Activated CD8-positive, alpha-beta memory T cell treated with anti-CD3 and anti-CD28 coated beads, Interleukin-2, amount 50 U/mL, for 4 hours (primary cell): ENCODE results near the gene ELOB.
"Not testable (repeated sequence)": the region's sequence is repeated elsewhere in the genome, so short reads cannot be mapped to it uniquely, and the experiment has no call there.

Source experiments
- DNase-seq: peaks from one replicate; pipeline ENCODE4 v3.0.0-alpha.2; 2020

Gene ELOB

GRCh38 chr16:2743007-2743810 is 33.9 kb downstream of the ELOB start:
- no peak for DNase-seq

GRCh38 chr16:2742323-2743006 is 34.6 kb downstream of the ELOB start:
- no peak for DNase-seq

GRCh38 chr16:2741168-2741567 is 35.9 kb downstream of the ELOB start:
- DNase-seq: no peak

GRCh38 chr16:2740476-2740875 is 36.6 kb downstream of the ELOB start:
- DNase-seq: no peak

GRCh38 chr16:2739625-2740430 is 37.3 kb downstream of the ELOB start:
- no peak for DNase-seq

- DNase-seq: no peak
Observed at GRCh38 chr16:2738615-2739014, 38.5 kb downstream of the ELOB start.

GRCh38 chr16:2737895-2738418 is 39.1 kb downstream of the ELOB start:
- DNase-seq: no peak

- DNase-seq: no peak
Observed at GRCh38 chr16:2737238-2737605, 39.9 kb downstream of the ELOB start.

- DNase-seq: no peak
Observed at GRCh38 chr16:2736476-2737237, 40.4 kb downstream of the ELOB start.

GRCh38 chr16:2734844-2735515 is 42.1 kb downstream of the ELOB start:
- no peak for DNase-seq

- DNase-seq: no peak
Observed at GRCh38 chr16:2728034-2728433, 49.0 kb downstream of the ELOB start.

GRCh38 chr16:2726923-2727322 is 50.2 kb downstream of the ELOB start:
- no peak for DNase-seq

GRCh38 chr16:2724816-2725348 is 52.2 kb downstream of the ELOB start:
- no peak for DNase-seq

GRCh38 chr16:2724088-2724676 is 52.9 kb downstream of the ELOB start:
- no peak for DNase-seq

- not testable (repeated sequence) for DNase-seq
Observed at GRCh38 chr16:2721634-2722173, 55.4 kb downstream of the ELOB start.
